Measurements from ENCODE around the gene RPS17.

DNA sequence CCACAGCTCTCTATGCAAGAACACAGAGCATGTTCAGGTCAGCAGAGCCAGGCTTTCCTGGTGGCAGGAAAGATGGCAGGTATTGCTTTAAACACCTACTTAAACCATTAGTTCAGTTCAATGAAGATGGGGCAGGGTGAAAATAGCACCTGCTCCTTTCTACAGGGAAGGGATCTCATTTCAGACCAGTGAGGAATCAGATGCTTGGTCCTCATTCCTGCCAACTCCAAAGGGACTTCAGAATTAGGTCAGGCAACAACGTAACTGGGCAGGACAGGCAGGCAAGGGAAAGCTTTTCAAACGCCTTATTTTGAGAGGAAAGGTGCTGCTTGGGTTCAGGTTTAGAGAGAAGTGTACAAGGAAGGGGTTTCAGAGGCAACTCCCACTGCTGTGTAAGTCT, 12.6 kb upstream of the RPS17 start:
- TF ChIP-seq, protein P1, sequence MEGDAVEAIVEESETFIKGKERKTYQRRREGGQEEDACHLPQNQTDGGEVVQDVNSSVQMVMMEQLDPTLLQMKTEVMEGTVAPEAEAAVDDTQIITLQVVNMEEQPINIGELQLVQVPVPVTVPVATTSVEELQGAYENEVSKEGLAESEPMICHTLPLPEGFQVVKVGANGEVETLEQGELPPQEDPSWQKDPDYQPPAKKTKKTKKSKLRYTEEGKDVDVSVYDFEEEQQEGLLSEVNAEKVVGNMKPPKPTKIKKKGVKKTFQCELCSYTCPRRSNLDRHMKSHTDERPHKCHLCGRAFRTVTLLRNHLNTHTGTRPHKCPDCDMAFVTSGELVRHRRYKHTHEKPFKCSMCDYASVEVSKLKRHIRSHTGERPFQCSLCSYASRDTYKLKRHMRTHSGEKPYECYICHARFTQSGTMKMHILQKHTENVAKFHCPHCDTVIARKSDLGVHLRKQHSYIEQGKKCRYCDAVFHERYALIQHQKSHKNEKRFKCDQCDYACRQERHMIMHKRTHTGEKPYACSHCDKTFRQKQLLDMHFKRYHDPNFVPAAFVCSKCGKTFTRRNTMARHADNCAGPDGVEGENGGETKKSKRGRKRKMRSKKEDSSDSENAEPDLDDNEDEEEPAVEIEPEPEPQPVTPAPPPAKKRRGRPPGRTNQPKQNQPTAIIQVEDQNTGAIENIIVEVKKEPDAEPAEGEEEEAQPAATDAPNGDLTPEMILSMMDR (IDR thresholded peaks at IDR 0.05), result no peak
- no peak for TF ChIP-seq EZH2 (IDR thresholded peaks at IDR 0.05)
- TF ChIP-seq EZH2phosphoT487 (IDR thresholded peaks at IDR 0.05), result no peak
